ENCODE results near the gene SLC2A13.
"Not testable (repeated sequence)": the region's sequence is repeated elsewhere in the genome, so short reads cannot be mapped to it uniquely, and the experiment has no call there.

Gene SLC2A13

GRCh38 chr12:40034156-40034555 is 71.7 kb downstream of the SLC2A13 start:
- DNase-seq, result no peak

- no peak for DNase-seq
These were observed 72.6 kb downstream of the SLC2A13 start for GRCh38 chr12:40033242-40033630.

- no peak for DNase-seq
These were observed 73.2 kb downstream of the SLC2A13 start for GRCh38 chr12:40032433-40033241.

GRCh38 chr12:40031965-40032364 is 73.9 kb downstream of the SLC2A13 start:
- DNase-seq, result no peak

GRCh38 chr12:40030970-40031369 is 74.9 kb downstream of the SLC2A13 start:
- DNase-seq, result not testable (repeated sequence)

GRCh38 chr12:40028296-40028695 is 77.6 kb downstream of the SLC2A13 start:
- DNase-seq, result no peak

GRCh38 chr12:40022850-40023249 is 83.0 kb downstream of the SLC2A13 start:
- DNase-seq, result no peak

- DNase-seq, result no peak
These were observed 85.6 kb downstream of the SLC2A13 start for GRCh38 chr12:40020261-40020691.

GRCh38 chr12:40017488-40017887 is 88.4 kb downstream of the SLC2A13 start:
- DNase-seq, result no peak

- no peak for DNase-seq
These were observed 88.9 kb downstream of the SLC2A13 start for GRCh38 chr12:40016980-40017379.

- no peak for DNase-seq
These were observed 90.0 kb downstream of the SLC2A13 start for GRCh38 chr12:40015881-40016280.

GRCh38 chr12:40015345-40015744 is 90.5 kb downstream of the SLC2A13 start:
- no peak for DNase-seq

- DNase-seq, result no peak
These were observed 92.0 kb downstream of the SLC2A13 start for GRCh38 chr12:40013847-40014246.

- no peak for DNase-seq
These were observed 92.6 kb downstream of the SLC2A13 start for GRCh38 chr12:40013292-40013691.

GRCh38 chr12:40012711-40013110 is 93.2 kb downstream of the SLC2A13 start:
- DNase-seq, result no peak

GRCh38 chr12:40011775-40012129 is 94.1 kb downstream of the SLC2A13 start:
- DNase-seq, result peak in 1 of 2 donors; percentile 7

- peak; percentile 71 to 89 for DNase-seq
These were observed 94.7 kb downstream of the SLC2A13 start for GRCh38 chr12:40010899-40011774.

- DNase-seq, result no peak
These were observed 103.4 kb downstream of the SLC2A13 start for GRCh38 chr12:40002178-40003169.

- DNase-seq, result no peak
These were observed 104.5 kb downstream of the SLC2A13 start for GRCh38 chr12:40001406-40001805.

GRCh38 chr12:40000884-40001283 is 105.0 kb downstream of the SLC2A13 start:
- DNase-seq, result no peak

GRCh38 chr12:39993268-39993667 is 112.6 kb downstream of the SLC2A13 start:
- DNase-seq, result no peak

Data from inflammatory macrophage treated with lipopolysaccharide for 1 hour (primary cell).